ENCODE results near the gene SUSD3. TPM values are rescaled to one million over a fixed set of nuclear protein-coding genes. Genes with fewer than 3 reads are reported as not detected.
"Not testable (repeated sequence)": the region's sequence is repeated elsewhere in the genome, so short reads cannot be mapped to it uniquely, and the experiment has no call there.

Gene SUSD3
- 29.7 and 36.4 TPM in 2 replicates for total RNA-seq

DNA sequence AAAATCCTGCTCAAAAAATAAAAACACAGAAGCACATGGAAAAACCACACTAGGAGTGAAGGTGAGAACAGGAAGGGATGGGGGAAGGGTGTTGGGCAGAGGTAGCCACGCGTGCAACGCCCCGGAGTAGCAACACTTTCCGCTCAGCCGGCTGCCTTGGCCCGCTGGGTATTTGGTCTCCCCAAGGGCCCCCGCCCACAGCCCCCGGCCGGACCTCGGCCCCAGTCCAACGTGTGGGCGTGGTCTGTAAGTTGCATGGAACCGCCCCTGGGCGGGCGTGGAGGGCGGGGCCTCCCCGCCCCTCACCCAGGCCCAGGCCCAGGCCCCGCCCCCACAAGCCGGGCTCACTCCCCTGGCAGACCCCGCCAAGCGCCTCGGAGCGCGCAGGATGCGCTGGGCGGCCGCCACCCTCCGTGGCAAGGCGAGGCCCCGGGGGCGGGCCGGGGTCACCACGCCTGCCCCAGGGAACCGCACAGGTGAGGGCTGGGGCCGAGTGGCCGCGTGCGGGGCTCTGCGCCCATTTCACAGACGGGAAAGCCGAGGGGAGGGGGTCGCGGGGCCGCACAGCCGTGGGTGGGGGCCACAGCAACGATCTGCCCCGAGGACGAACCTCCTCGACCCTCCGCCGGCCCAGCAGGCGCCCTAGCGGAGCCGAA is at the start of gene SUSD3:
Gene SUSD3, plus strand, starts transcription at position 347 of the 656 bp plus-strand sequence. Its CDS starts 42 bp downstream, at position 389.
- peaks cover 8% of the 10 kb centered on the region for H3K36me3 Mint-ChIP-seq (ENCODE audit: low read depth)

DNA sequence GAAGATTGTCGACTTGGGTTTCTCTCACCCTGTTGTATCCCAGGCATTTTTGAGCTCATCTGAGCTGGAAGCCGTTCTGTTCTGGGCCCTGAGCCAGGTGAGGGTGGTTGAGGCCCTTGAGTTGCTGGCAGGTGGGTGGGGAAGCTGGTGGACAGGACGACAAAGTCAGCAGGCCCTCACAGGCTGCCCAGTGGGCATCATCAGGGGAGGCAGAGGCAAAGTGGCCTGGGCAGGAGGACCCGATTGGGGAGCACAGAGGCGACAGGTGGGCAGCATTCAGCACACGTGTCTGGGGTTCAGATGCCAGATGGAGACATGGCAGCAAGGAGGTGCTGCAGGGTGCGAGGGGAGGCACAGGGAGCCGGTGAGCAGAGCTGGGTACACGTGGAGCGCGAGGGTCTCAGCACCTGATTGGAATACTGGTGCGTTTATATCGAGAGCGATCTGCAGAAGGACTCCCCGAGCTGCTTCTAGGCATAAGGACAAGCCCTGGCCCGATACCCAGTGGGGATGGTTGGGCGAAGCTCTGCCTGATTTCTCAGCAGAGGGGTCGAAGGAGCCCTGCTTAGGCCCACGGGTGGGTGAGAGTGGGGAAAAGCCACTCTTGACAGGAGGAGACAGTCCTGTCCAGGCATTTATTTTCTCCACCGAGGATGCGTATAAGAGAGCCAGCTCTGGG is 49.0 kb upstream of the SUSD3 start:
- Mint-ChIP-seq H3K36me3 (ENCODE audit: low read depth) (peaks cover 68% of the 10 kb centered on the region), H3K9me3 (no peaks in the 10 kb centered on the region), H3K4me1 (ENCODE audit: low read depth) (no peaks in the 10 kb centered on the region), H3K27me3 (ENCODE audit: low read depth) (no peaks in the 10 kb centered on the region), H3K27ac (no peak overlapping the region), H3K4me3 (ENCODE audit: low read depth) (no peak overlapping the region)
- intact Hi-C loops (cut with micrococcal nuclease), result no loop called here
- DNase-seq (ENCODE audit: low spot score), result no peak

More for the DNA sequence above, at the start of gene SUSD3:
- Mint-ChIP-seq H3K27ac (peak within 1 kb of the TSS; percentile 96), H3K27me3 (ENCODE audit: low read depth) (no peaks in the 10 kb centered on the region), H3K4me3 (ENCODE audit: low read depth) (peak within 1 kb of the TSS; percentile 90), H3K4me1 (ENCODE audit: low read depth) (peaks cover 36% of the 10 kb centered on the region), H3K9me3 (no peaks in the 10 kb centered on the region)
- intact Hi-C loops (cut with micrococcal nuclease), result no loop called here
- peak; percentile 64 for DNase-seq (ENCODE audit: low spot score)

DNA sequence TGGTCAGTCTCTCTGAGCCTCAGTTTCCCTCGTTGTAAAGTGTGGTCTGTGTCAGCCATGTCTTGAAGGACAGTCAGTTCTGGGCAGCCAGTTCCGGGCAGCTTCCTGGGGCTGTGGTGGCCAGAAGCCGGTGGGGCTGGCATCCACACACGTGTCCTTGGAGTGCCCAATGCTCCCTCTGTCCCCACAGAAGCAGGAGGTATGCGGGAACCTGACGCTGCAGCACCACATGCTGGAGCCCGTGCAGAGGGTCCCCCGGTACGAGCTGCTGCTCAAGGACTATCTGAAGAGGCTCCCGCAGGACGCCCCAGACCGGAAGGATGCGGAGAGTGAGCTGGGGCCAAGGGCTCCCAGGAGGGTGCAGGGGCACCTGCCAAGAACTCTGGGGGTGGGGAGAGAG is 48.4 kb upstream of the SUSD3 start:
- no peak overlapping the region for H3K27ac Mint-ChIP-seq
- H3K36me3 Mint-ChIP-seq (ENCODE audit: low read depth), result peaks cover 70% of the 10 kb centered on the region
- no peaks in the 10 kb centered on the region for H3K9me3 Mint-ChIP-seq
- H3K4me3 Mint-ChIP-seq (ENCODE audit: low read depth), result no peak overlapping the region
- DNase-seq (ENCODE audit: low spot score), result no peak
- no peaks in the 10 kb centered on the region for H3K27me3 Mint-ChIP-seq (ENCODE audit: low read depth)
- intact Hi-C loops (cut with micrococcal nuclease), result no loop called here
- no peaks in the 10 kb centered on the region for H3K4me1 Mint-ChIP-seq (ENCODE audit: low read depth)

DNA sequence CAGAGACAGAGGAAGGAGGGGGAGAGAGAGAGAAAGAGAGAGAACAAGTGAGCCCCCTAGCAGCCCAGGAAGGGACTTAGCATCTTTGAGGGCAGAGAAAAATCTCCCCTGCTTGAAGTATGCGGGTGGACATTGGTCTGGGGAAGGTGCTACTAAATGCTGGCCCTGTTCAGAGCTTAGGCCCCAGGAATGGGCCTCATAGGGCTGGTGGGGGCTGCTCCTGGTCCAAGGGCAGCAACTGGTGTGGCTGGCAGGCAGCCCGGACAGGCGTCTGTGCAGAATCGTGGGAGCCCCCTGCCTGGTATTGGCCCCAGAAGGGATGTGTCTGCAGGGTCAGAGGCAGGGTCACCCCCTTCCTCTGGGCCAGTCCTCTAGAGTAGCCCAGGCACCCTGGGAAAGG is 47.8 kb upstream of the SUSD3 start:
- no peaks in the 10 kb centered on the region for H3K9me3 Mint-ChIP-seq
- H3K4me3 Mint-ChIP-seq (ENCODE audit: low read depth), result no peak overlapping the region
- H3K27me3 Mint-ChIP-seq (ENCODE audit: low read depth), result no peaks in the 10 kb centered on the region
- DNase-seq (ENCODE audit: low spot score), result no peak
- H3K27ac Mint-ChIP-seq, result no peak overlapping the region
- H3K36me3 Mint-ChIP-seq (ENCODE audit: low read depth), result peaks cover 68% of the 10 kb centered on the region
- intact Hi-C loops (cut with micrococcal nuclease), result no loop called here
- no peaks in the 10 kb centered on the region for H3K4me1 Mint-ChIP-seq (ENCODE audit: low read depth)

DNA sequence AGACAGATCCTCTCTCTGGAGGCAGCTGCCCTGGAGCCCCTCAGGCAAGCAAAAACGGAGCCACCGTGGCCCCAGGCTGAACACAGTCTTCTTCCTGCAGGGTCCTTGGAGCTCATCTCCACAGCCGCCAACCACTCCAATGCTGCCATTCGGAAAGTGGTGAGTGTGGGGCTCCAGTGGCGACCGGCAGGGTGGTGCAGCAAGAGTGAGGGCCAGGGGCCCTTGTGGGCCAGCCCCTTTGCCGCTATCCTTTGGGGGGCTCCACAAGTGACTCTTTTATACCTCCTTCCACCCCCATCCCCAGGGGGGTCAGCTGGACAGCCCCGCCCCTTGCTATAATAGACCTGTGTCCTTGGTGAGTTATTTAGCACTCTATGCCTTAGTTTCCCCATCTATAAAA is 47.4 kb upstream of the SUSD3 start:
- intact Hi-C loops (cut with micrococcal nuclease), result no loop called here
- Mint-ChIP-seq H3K4me3 (ENCODE audit: low read depth) (no peak overlapping the region), H3K4me1 (ENCODE audit: low read depth) (no peaks in the 10 kb centered on the region), H3K9me3 (no peaks in the 10 kb centered on the region), H3K27ac (no peak overlapping the region), H3K27me3 (ENCODE audit: low read depth) (no peaks in the 10 kb centered on the region), H3K36me3 (ENCODE audit: low read depth) (peaks cover 69% of the 10 kb centered on the region)
- DNase-seq (ENCODE audit: low spot score), result no peak

DNA sequence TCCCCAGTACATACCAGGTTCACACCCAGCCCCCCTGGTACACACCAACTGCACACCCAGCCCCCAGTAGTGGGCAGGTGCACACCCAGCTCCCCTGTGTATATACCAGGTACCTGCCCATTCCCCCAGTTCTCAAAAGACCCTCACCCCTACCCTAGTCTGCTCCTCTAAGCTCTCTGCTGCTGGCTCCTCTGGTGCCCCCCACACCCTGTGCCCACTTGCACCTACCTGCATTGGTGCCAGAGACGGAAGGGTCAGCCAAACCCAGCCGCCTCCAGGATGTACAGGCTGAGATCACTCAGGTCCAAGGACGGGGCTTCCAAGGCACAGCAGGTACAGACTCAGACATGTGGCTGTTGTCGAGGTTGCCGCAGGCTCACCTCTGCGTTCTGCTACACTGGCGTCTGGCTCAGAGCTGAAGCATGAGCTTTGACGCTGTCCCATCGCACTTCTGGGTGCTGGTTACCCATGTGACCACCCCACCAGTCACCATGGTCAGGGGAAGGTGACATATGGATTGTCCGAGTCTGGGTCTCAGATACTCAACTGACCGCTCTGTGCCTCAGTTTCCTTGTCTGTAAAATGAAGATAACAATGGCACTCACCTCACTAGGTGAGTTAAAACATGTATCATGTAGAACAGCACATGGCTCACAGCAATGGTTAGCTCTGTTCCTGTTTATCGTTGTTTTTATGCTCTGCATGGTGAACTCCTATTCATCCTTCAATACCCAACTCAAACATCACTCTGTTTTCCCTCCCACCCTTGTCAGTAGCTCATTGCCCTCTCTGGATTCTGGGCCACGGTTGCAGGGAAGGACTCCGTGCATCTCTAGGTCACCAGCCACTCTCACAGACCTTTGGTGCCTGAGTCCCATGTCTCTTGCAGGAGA is 45.3 kb upstream of the SUSD3 start:
- peak; percentile 5 for DNase-seq (ENCODE audit: low spot score)
- no peak overlapping the region for H3K27ac Mint-ChIP-seq
- H3K4me3 Mint-ChIP-seq (ENCODE audit: low read depth), result no peak overlapping the region
- no peaks in the 10 kb centered on the region for H3K27me3 Mint-ChIP-seq (ENCODE audit: low read depth)
- intact Hi-C loops (cut with micrococcal nuclease), result no loop called here
- H3K36me3 Mint-ChIP-seq (ENCODE audit: low read depth), result peaks cover 69% of the 10 kb centered on the region
- no peaks in the 10 kb centered on the region for H3K9me3 Mint-ChIP-seq
- no peaks in the 10 kb centered on the region for H3K4me1 Mint-ChIP-seq (ENCODE audit: low read depth)

DNA sequence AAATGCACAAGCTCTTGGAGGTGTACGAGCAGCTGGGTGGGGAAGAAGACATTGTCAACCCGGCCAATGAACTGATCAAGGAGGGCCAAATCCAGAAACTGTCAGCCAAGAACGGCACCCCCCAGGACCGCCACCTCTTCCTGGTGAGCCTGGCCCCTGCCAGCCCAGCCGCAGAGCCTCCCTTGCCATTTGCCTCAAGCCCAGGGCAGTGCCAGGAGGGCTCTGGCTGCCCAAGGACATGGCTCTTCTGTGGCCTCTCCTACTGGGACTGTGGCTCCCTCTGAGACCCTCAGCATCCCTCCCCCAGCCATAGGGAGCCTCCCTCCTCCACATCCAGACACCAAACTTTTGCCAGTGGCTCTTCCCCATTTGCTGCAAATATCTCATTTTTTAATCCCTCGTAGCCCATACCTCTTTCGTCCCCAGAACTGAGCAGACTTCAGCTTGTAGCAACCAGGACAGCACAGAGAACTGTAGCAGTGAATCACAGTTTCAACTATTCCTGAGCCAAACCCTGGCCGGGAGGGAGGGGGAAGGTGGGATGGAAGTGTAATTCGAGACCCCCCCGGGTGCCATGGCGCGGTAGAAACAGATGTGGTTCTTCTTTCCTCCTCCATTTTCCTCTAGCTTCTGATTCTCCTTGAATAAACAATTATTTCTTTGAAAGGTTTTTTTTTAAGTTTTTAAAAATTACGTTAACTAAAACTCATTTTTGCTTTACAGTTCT is 44.5 kb upstream of the SUSD3 start:
- Mint-ChIP-seq H3K4me3 (ENCODE audit: low read depth) (no peak overlapping the region), H3K27me3 (ENCODE audit: low read depth) (no peaks in the 10 kb centered on the region), H3K4me1 (ENCODE audit: low read depth) (no peaks in the 10 kb centered on the region), H3K9me3 (no peaks in the 10 kb centered on the region), H3K27ac (no peak overlapping the region), H3K36me3 (ENCODE audit: low read depth) (peaks cover 70% of the 10 kb centered on the region)
- DNase-seq (ENCODE audit: low spot score), result peak; percentile 6
- intact Hi-C loops (cut with micrococcal nuclease), result no loop called here

DNA sequence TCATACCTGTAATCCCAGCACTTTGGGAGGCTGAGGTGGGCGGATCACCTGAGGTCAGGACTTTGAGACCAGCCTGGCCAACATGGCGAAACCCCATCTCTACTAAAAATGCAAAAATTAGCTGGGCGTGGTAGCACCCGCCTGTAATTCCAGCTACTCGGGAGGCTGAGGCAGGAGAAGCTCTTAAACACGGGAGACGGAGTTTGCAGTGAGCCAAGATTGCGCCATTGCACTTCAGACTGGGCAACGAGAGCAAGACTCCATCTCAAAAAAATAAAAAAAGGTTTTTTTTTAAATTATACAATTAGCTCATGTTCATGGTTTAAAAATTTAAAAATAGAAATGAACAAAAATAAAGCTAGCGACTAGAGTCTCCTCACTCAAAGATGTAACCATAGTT is 43.3 kb upstream of the SUSD3 start:
- H3K4me1 Mint-ChIP-seq (ENCODE audit: low read depth); H3K9me3 Mint-ChIP-seq; H3K4me3 Mint-ChIP-seq (ENCODE audit: low read depth); H3K27me3 Mint-ChIP-seq (ENCODE audit: low read depth); H3K27ac Mint-ChIP-seq; intact Hi-C loops (cut with micrococcal nuclease); DNase-seq (ENCODE audit: low spot score): not testable (repeated sequence)
- peaks cover 70% of the 10 kb centered on the region for H3K36me3 Mint-ChIP-seq (ENCODE audit: low read depth)

DNA sequence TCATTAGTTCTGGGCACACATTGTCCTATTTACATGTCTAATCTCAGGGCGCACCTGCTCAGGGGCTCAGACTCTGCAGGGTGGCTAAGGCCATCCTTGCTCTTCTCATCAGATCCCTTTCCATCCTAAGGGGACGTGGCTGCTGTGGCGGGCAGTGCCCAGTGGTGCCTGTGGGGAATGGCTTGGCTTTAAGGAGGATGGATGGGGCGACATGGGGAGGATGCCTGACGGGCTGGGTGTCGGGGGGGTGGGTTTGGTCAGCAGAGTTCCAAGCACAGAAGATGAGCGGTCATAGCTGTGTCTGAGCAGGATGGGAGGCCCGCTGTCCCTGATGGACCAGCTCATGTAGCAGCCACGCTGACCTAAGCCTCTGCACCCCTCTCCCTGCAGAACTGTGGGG is 40.9 kb upstream of the SUSD3 start:
- peaks cover 78% of the 10 kb centered on the region for H3K36me3 Mint-ChIP-seq (ENCODE audit: low read depth)
- no peaks in the 10 kb centered on the region for H3K9me3 Mint-ChIP-seq
- DNase-seq (ENCODE audit: low spot score), result no peak
- H3K4me3 Mint-ChIP-seq (ENCODE audit: low read depth), result no peak overlapping the region
- H3K27me3 Mint-ChIP-seq (ENCODE audit: low read depth), result no peaks in the 10 kb centered on the region
- no peak overlapping the region for H3K27ac Mint-ChIP-seq
- H3K4me1 Mint-ChIP-seq (ENCODE audit: low read depth), result peaks cover 4% of the 10 kb centered on the region
- intact Hi-C loops (cut with micrococcal nuclease), result no loop called here

DNA sequence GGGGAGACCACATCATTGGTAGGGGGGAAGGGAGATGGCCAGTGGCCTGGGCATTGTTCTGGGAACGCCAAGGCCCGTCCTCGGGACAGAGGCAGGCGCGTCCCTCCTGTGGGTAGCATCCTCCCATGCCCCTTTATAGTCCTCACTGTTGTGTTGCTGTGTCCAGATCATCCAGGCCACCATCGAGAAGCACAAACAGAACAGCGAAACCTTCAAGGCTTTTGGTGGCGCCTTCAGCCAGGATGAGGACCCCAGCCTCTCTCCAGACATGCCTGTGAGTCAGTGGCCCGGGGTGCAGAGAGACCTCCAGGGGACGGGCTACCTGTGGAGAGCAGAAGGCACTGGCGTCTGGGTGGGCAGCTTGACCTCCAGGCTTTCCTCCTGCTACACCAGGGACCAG is 38.4 kb upstream of the SUSD3 start:
- intact Hi-C loops (cut with micrococcal nuclease), result no loop called here
- Mint-ChIP-seq H3K27ac (no peak overlapping the region), H3K36me3 (ENCODE audit: low read depth) (peaks cover 72% of the 10 kb centered on the region), H3K27me3 (ENCODE audit: low read depth) (no peaks in the 10 kb centered on the region), H3K4me3 (ENCODE audit: low read depth) (no peak overlapping the region), H3K9me3 (no peaks in the 10 kb centered on the region), H3K4me1 (ENCODE audit: low read depth) (peaks cover 10% of the 10 kb centered on the region)
- DNase-seq (ENCODE audit: low spot score), result no peak

DNA sequence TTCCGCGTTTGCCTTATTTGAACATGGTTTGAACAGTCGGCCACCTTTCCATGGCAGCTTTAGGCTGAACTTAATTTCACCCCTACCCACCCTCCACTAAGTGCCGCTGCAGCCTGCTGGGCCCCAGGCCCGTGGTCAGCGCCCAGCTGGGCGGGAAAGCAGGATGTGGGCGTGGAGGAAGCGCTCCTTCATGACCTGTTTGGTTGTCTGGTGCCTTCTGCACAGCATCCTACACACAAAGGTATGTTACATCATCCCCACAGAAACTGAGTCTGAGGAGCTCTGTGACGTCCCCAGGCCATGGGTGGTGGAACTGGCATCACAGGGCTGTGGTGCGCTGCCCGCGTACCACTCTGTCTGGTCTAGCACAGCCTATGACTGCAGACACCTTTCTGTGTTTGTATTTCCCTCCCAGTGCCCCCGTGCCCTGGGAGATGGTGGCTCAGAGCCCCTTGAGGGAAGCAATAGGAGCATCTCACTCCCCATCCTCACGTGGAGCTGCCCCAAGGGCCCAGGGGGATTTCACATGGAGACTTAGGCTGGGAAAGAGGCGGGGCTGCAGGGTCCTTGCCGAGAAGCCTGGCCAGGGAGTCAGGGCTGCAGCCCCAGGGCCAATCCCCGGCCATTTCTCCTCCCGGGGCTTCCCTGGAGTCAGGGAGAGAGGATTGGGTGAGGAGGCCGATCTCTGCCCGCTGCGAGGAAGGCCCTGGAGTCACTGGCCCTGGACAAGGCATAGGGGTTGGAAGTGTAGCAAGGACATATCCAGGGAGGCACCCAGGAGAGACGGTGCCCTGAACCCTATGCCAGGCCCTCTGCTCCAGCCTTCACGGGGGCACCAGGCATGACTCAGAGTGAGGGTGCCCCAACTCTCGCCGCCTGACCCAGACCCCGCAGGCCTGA is 37.5 kb upstream of the SUSD3 start:
- no peak overlapping the region for H3K27ac Mint-ChIP-seq
- intact Hi-C loops (cut with micrococcal nuclease), result no loop called here
- no peaks in the 10 kb centered on the region for H3K9me3 Mint-ChIP-seq
- H3K4me3 Mint-ChIP-seq (ENCODE audit: low read depth), result no peak overlapping the region
- H3K36me3 Mint-ChIP-seq (ENCODE audit: low read depth), result peaks cover 71% of the 10 kb centered on the region
- H3K27me3 Mint-ChIP-seq (ENCODE audit: low read depth), result no peaks in the 10 kb centered on the region
- no peak for DNase-seq (ENCODE audit: low spot score)
- H3K4me1 Mint-ChIP-seq (ENCODE audit: low read depth), result peaks cover 14% of the 10 kb centered on the region

DNA sequence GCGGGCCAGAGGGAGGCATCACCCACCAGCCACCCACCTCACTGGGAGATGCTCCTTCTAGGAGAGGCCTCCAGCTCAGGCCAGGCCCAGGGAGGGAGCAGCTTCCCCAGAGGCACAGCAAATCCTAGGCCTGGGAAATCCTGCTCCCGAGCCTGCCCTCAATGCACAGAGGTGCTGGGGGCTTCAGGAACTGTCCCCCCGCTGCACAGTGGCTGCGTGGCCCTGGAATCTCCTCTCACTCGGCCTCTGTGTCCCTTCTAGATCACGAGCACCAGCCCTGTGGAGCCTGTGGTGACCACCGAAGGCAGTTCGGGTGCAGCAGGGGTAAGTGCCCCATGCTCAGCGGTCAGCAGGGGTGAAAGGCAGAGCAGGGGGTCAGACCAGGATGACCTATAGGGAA is 36.4 kb upstream of the SUSD3 start:
- DNase-seq (ENCODE audit: low spot score), result no peak
- intact Hi-C loops (cut with micrococcal nuclease), result no loop called here
- Mint-ChIP-seq H3K27me3 (ENCODE audit: low read depth) (no peaks in the 10 kb centered on the region), H3K36me3 (ENCODE audit: low read depth) (peaks cover 64% of the 10 kb centered on the region), H3K4me3 (ENCODE audit: low read depth) (no peak overlapping the region), H3K4me1 (ENCODE audit: low read depth) (peaks cover 14% of the 10 kb centered on the region), H3K27ac (no peak overlapping the region), H3K9me3 (no peaks in the 10 kb centered on the region)
